Right atrium auricular region (tissue), 2 donors: ENCODE data around the gene TMEM117. TPM values are rescaled to one million over a fixed set of nuclear protein-coding genes. Genes with fewer than 3 reads are reported as not detected.

ENCODE experiments used
- DNase-seq: peaks from one replicate; pipeline ENCODE4 v3.0.0-alpha.2; 2019; ENCODE audit warnings: low spot score
- H3K27ac ChIP-seq, 2 donors: fragments of 200-600 bp; sonication (generic); 1 replicate in 1 of 2; 2 replicates in 1 of 2; pipeline ENCODE4 v1.5.1; 2016 to 2019
- H3K27me3 ChIP-seq, 2 donors: fragments of 200-600 bp; sonication (generic); one replicate each; pipeline versions ENCODE4 v1.5.1 to v1.6.0; 2017 to 2019
- H3K36me3 ChIP-seq: fragments of 200-600 bp; sonication (generic); one replicate; pipeline ENCODE4 v1.5.1; 2016
- H3K4me1 ChIP-seq, 2 donors: fragments of 200-600 bp; sonication (generic); one replicate each; pipeline versions ENCODE4 v1.5.1 to v1.6.0; 2017 to 2019
- H3K4me3 ChIP-seq, 2 donors: fragments of 200-600 bp; sonication (generic); 1 replicate in 1 of 2; 2 replicates in 1 of 2; pipeline ENCODE4 v1.5.1; 2017 to 2019; ENCODE audit warnings: mild to moderate bottlenecking in 1 of 2, moderate library complexity in 1 of 2
- H3K9me3 ChIP-seq, 2 donors: fragments of 200-600 bp; sonication (generic); one replicate each; pipeline ENCODE4 v1.5.1; 2019
- CTCF ChIP-seq, 2 donors: fragments of 200-600 bp; sonication (generic); IDR thresholded peaks; one replicate each; pipeline ENCODE4 v1.5.1; 2019; ENCODE audit warnings: antibody characterized with exemption in 2 of 2
- total RNA-seq, 2 donors: library from RNA; depleted of rRNA; stranded (reverse); fragments of >200 nt; gene quantifications; one replicate each; pipeline ENCODE4 v1.1.0, GENCODE V29; 2016

TMEM117 gene
- total RNA-seq, 2 donors from 2014 or later: 10.8 to 24.1 TPM

GRCh38 chr12:43957732-43958372, 122.0 kb downstream of the TMEM117 start:
- Histone ChIP-seq H3K36me3 (no peaks in the 10 kb centered on the region), H3K4me1 (no peaks in the 10 kb centered on the region), H3K27me3 (no peaks in the 10 kb centered on the region)

GRCh38 chr12:43964033-43964432, 128.2 kb downstream of the TMEM117 start:
- Histone ChIP-seq H3K9me3 (peaks cover 0 to 4% of the 10 kb centered on the region in 2 donors), H3K4me1 (no peaks in the 10 kb centered on the region), H3K27ac (no peak overlapping the region), H3K27me3 (no peaks in the 10 kb centered on the region), H3K4me3 (no peak overlapping the region), H3K36me3 (no peaks in the 10 kb centered on the region)
- TF ChIP-seq CTCF (IDR thresholded peaks at IDR 0.05): no peak
- DNase-seq: no peak

More at GRCh38 chr12:43957732-43958372, 122.0 kb downstream of the TMEM117 start:
- H3K4me3 ChIP-seq: no peak overlapping the region
- H3K9me3 ChIP-seq: no peaks in the 10 kb centered on the region
- DNase-seq: no peak
- peak; percentile 14 to 63 for TF ChIP-seq CTCF (IDR thresholded peaks at IDR 0.05)
- no peak overlapping the region for H3K27ac ChIP-seq

- no peak overlapping the region for H3K27ac ChIP-seq
- no peak for TF ChIP-seq CTCF (IDR thresholded peaks at IDR 0.05)
- no peaks in the 10 kb centered on the region for H3K36me3 ChIP-seq
- H3K9me3 ChIP-seq: peaks cover 0 to 4% of the 10 kb centered on the region in 2 donors
- no peak overlapping the region for H3K4me3 ChIP-seq
- DNase-seq: no peak
- no peaks in the 10 kb centered on the region for H3K4me1 ChIP-seq
- no peaks in the 10 kb centered on the region for H3K27me3 ChIP-seq
Measured at GRCh38 chr12:43964961-43965360, 129.1 kb downstream of the TMEM117 start.

GRCh38 chr12:43965899-43966298, 130.0 kb downstream of the TMEM117 start:
- Histone ChIP-seq H3K4me3 (no peak overlapping the region), H3K27me3 (no peaks in the 10 kb centered on the region)
- TF ChIP-seq CTCF (IDR thresholded peaks at IDR 0.05): no peak

GRCh38 chr12:43968736-43969135, 132.9 kb downstream of the TMEM117 start:
- Histone ChIP-seq H3K27me3 (no peaks in the 10 kb centered on the region), H3K4me1 (peaks cover 0 to 3% of the 10 kb centered on the region in 2 donors), H3K27ac (no peak overlapping the region), H3K9me3 (peaks cover 0 to 4% of the 10 kb centered on the region in 2 donors), H3K36me3 (no peaks in the 10 kb centered on the region), H3K4me3 (no peak overlapping the region)
- DNase-seq: no peak
- TF ChIP-seq CTCF (IDR thresholded peaks at IDR 0.05): no peak

More at GRCh38 chr12:43965899-43966298, 130.0 kb downstream of the TMEM117 start:
- no peak for DNase-seq
- H3K27ac ChIP-seq: no peak overlapping the region
- peaks cover 0 to 4% of the 10 kb centered on the region in 2 donors for H3K9me3 ChIP-seq
- H3K4me1 ChIP-seq: no peaks in the 10 kb centered on the region
- no peaks in the 10 kb centered on the region for H3K36me3 ChIP-seq

- H3K36me3 ChIP-seq: no peaks in the 10 kb centered on the region
- no peak for TF ChIP-seq CTCF (IDR thresholded peaks at IDR 0.05)
- H3K27me3 ChIP-seq: no peaks in the 10 kb centered on the region
- H3K27ac ChIP-seq: no peak overlapping the region
- H3K4me3 ChIP-seq: no peak overlapping the region
- no peak for DNase-seq
- H3K4me1 ChIP-seq: peaks cover 0 to 4% of the 10 kb centered on the region in 2 donors
- peaks cover 0 to 4% of the 10 kb centered on the region in 2 donors for H3K9me3 ChIP-seq
Measured at GRCh38 chr12:43969882-43970281, 134.0 kb downstream of the TMEM117 start.
